CD4-positive, alpha-beta memory T cell (primary cell): ENCODE data around the gene FANCE. TPM values are rescaled to one million over a fixed set of nuclear protein-coding genes. Genes with fewer than 3 reads are reported as not detected.

Experiments
- CTCF ChIA-PET: fragments of 350-600 bp; sonication (Branson Sonifier 250); formaldehyde crosslinking; loops from one replicate; lab custom pipeline; 2021; ENCODE audit warnings: inconsistent platforms; ENCODE audit not compliant: partially characterized antibody; lab: Charles Lee
- POLR2A ChIA-PET: fragments of 350-600 bp; sonication (Branson Sonifier 250); formaldehyde crosslinking; loops from one replicate; lab custom pipeline; 2021; ENCODE audit not compliant: partially characterized antibody; lab: Charles Lee
- DNase-seq, 5 donors: peaks; one replicate each; pipeline versions ENCODE4 v3.0.0 to v3.0.0-alpha.2; 2020 to 2022; ENCODE audit warnings: mixed read lengths in 1 of 5
- H3K27ac ChIP-seq: one replicate; pipeline ENCODE4 v1.7.0; 2013; ENCODE audit warnings: low read depth, low read length
- H3K27me3 ChIP-seq: 2 replicates; pipeline ENCODE4 v1.7.0; 2013; ENCODE audit warnings: mild to moderate bottlenecking, low read length, moderate library complexity; ENCODE audit not compliant: insufficient read depth
- H3K36me3 ChIP-seq: 2 replicates; pipeline ENCODE4 v1.7.0; 2013; ENCODE audit warnings: mild to moderate bottlenecking, low read length, moderate library complexity; ENCODE audit not compliant: insufficient read depth
- H3K4me1 ChIP-seq: 2 replicates; pipeline ENCODE4 v1.7.0; 2013; ENCODE audit warnings: mild to moderate bottlenecking, low read length, moderate library complexity; ENCODE audit not compliant: insufficient read depth
- H3K4me3 ChIP-seq, 2 donors: one replicate each; pipeline ENCODE4 v1.7.0; 2013; ENCODE audit warnings: low read length in 2 of 2, mild to moderate bottlenecking in 1 of 2
- H3K9me3 ChIP-seq, 2 donors: one replicate each; pipeline ENCODE4 v1.7.0; 2013; ENCODE audit warnings: low read length in 2 of 2, control low read depth in 1 of 2; ENCODE audit not compliant: control insufficient read depth in 1 of 2
- H3K27ac Mint-ChIP-seq, 7 donors: one replicate each; pipeline ENCODE4 v1.8.0; 2020 to 2021; ENCODE audit warnings: mixed read lengths in 7 of 7, mild to moderate bottlenecking in 6 of 7, inconsistent platforms in 3 of 7, moderate library complexity in 3 of 7
- H3K27me3 Mint-ChIP-seq, 2 donors: one replicate each; pipeline ENCODE4 v1.8.0; 2020 to 2021; ENCODE audit warnings: mixed read lengths in 2 of 2
- H3K36me3 Mint-ChIP-seq, 2 donors: one replicate each; pipeline ENCODE4 v1.8.0; 2020 to 2021; ENCODE audit warnings: mixed read lengths in 2 of 2, inconsistent platforms in 1 of 2, mild to moderate bottlenecking in 1 of 2
- H3K4me1 Mint-ChIP-seq, 4 donors: one replicate each; pipeline ENCODE4 v1.8.0; 2020 to 2021; ENCODE audit warnings: mixed read lengths in 4 of 4, mild to moderate bottlenecking in 1 of 4
- H3K4me3 Mint-ChIP-seq, 8 donors: one replicate each; pipeline ENCODE4 v1.8.0; 2020 to 2021; ENCODE audit warnings: mixed read lengths in 8 of 8, mild to moderate bottlenecking in 7 of 8, moderate library complexity in 6 of 8, inconsistent platforms in 3 of 8
- H3K9me3 Mint-ChIP-seq, 8 donors: one replicate each; pipeline ENCODE4 v1.8.0; 2020 to 2021; ENCODE audit warnings: mixed read lengths in 8 of 8, mild to moderate bottlenecking in 5 of 8, inconsistent platforms in 3 of 8, moderate library complexity in 1 of 8
- intact Hi-C: fragments of 100-400 bp; cut with micrococcal nuclease; formaldehyde crosslinking; loops from one replicate; pipeline ENCODE4 v1.15.1; 2023
- polyA plus RNA-seq, 2 donors: library from polyadenylated mRNA; unstranded; fragments of 300-500 nt; fragmentation: Illumina TruSeq; gene quantifications; one replicate each; pipeline ENCODE4 v1.2.3, GENCODE V29; 2021
- total RNA-seq, 2 experiments: library from RNA; stranded (reverse); gene quantifications; one replicate each; pipeline ENCODE4 v1.2.3, GENCODE V29; 2021

The FANCE gene
- total and polyA plus RNA-seq, 4 experiments from 2014 or later, result 5.4 to 9.0 (median 7.9) TPM

DNA sequence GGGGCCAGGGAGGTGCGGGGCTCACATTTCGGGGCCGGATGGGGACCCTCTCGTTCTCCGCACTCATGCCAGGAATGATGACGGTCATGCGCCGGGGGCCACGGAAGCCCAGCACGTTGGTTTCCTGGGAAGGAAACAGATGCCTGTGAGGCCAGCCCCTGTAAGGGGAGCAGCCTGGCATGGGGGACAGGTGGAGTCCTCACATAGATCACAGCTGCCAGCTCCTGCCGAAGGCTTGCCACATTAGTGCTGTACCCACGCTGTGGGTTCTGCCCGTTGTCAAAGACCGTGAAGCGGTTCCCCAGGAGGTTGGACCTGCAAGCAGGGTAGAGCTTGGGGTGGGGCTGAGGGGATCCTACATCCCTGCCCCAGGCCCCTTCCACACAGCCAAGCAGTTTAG, 51.4 kb downstream of the FANCE start:
- Histone ChIP-seq H3K27me3 (no peaks in the 10 kb centered on the region), H3K4me1 (peaks cover 2% of the 10 kb centered on the region), H3K27ac (no peak overlapping the region), H3K36me3 (no peaks in the 10 kb centered on the region), H3K9me3 (no peaks in the 10 kb centered on the region), H3K4me3 (no peak overlapping the region)
- intact Hi-C loops, result no loop called here
- H3K27ac Mint-ChIP-seq, result no peak overlapping the region
- no peak for DNase-seq
- POLR2A ChIA-PET, result no interaction called here
- H3K4me1 Mint-ChIP-seq, result peaks cover 2 to 4% (median 3%) of the 10 kb centered on the region in 4 donors
- H3K36me3 Mint-ChIP-seq, result no peaks in the 10 kb centered on the region
- CTCF ChIA-PET, result no interaction called here
- H3K27me3 Mint-ChIP-seq, result peaks cover 7 to 22% of the 10 kb centered on the region in 2 donors
- peaks cover 0 to 1% (median 0%) of the 10 kb centered on the region in 8 donors for H3K9me3 Mint-ChIP-seq
- no peak overlapping the region for H3K4me3 Mint-ChIP-seq

DNA sequence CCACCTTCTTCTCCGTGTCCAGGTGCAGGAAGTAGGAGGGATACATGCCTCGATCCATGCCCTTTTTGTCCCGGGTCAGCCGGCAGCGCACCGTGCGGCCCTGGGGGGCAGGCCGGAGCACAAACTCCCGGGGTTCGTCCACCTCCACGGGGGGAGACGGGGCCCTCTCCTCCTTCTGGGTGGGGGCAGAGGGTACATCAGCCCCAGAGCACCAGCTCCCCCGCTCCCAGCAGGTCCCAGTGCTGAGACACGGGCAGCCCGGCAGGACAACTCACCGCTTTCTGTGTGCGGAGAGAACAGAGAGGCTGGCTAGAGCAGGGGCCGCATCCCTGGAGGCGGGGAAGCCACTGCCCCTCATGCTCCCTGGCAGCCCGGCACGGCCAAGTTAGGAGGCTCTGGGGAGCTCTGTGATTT, 53.9 kb downstream of the FANCE start:
- DNase-seq, result no peak
- ChIA-PET POLR2A (interaction anchor here (1.3 kb wide), 1 partner anchor 21 kb away, joined by 3 read pairs; no protein-coding TSS in a partner anchor), CTCF (interaction anchor here (0.7 kb wide), 1 partner anchor 18 kb away, joined by 3 read pairs; no protein-coding TSS in a partner anchor)
- Mint-ChIP-seq H3K27ac (no peak overlapping the region), H3K36me3 (no peaks in the 10 kb centered on the region), H3K4me1 (no peaks in the 10 kb centered on the region), H3K4me3 (no peak overlapping the region), H3K27me3 (peaks cover 4 to 11% of the 10 kb centered on the region in 2 donors), H3K9me3 (peaks cover 0 to 1% (median 0%) of the 10 kb centered on the region in 8 donors)
- Histone ChIP-seq H3K4me1 (no peaks in the 10 kb centered on the region), H3K4me3 (no peak overlapping the region), H3K9me3 (no peaks in the 10 kb centered on the region), H3K27ac (no peak overlapping the region), H3K27me3 (peaks cover 1% of the 10 kb centered on the region), H3K36me3 (no peaks in the 10 kb centered on the region)
- intact Hi-C loops, result no loop called here

GRCh38 chr6:35506536-35506935, 54.4 kb downstream of the FANCE start:
- Mint-ChIP-seq H3K27me3 (peaks cover 7 to 12% of the 10 kb centered on the region in 2 donors), H3K9me3 (peaks cover 0 to 1% (median 0%) of the 10 kb centered on the region in 8 donors), H3K36me3 (no peaks in the 10 kb centered on the region), H3K4me1 (no peaks in the 10 kb centered on the region), H3K27ac (no peak overlapping the region), H3K4me3 (no peak overlapping the region)
- POLR2A ChIA-PET, result interaction anchor here (1.3 kb wide), 1 partner anchor 22 kb away, joined by 3 read pairs; no protein-coding TSS in a partner anchor
- peaks cover 6% of the 10 kb centered on the region for H3K27me3 ChIP-seq
- intact Hi-C loops, result no loop called here
- no peaks in the 10 kb centered on the region for H3K36me3 ChIP-seq
- no peak for DNase-seq
- no peak overlapping the region for H3K4me3 ChIP-seq
- CTCF ChIA-PET, result no interaction called here
- H3K9me3 ChIP-seq, result no peaks in the 10 kb centered on the region
- no peak overlapping the region for H3K27ac ChIP-seq
- H3K4me1 ChIP-seq, result no peaks in the 10 kb centered on the region

DNA sequence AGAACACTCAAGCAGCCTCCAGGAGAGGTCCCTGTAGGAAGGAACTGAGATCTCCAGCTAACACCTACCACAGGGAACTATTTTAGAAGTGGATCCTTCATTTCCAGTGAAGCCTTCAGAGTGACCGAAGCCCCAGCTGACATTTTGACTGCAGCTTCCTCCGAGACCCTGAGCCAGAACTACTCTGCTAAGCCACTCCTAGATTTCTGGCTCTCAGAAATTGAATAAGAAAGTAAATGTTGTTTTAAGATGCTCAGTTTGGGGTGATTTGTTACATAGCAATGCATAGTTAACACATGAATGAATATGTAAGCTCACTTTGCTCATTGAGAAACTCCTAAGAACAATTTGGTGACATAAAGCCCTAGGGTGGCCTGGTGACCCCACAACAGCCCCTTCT, 55.1 kb downstream of the FANCE start:
- Mint-ChIP-seq H3K27ac (no peak overlapping the region), H3K4me3 (no peak overlapping the region), H3K27me3 (peaks cover 6 to 8% of the 10 kb centered on the region in 2 donors), H3K9me3 (peaks cover 0 to 1% (median 0%) of the 10 kb centered on the region in 8 donors), H3K36me3 (no peaks in the 10 kb centered on the region), H3K4me1 (peaks cover 0 to under 1% (median 0%) of the 10 kb centered on the region in 4 donors)
- POLR2A ChIA-PET, result interaction anchor here (0.6 kb wide), 1 partner anchor 262 kb away, joined by 3 read pairs; no protein-coding TSS in a partner anchor
- Histone ChIP-seq H3K4me3 (no peak overlapping the region), H3K4me1 (no peaks in the 10 kb centered on the region), H3K27me3 (peaks cover 6% of the 10 kb centered on the region), H3K36me3 (no peaks in the 10 kb centered on the region), H3K27ac (no peak overlapping the region), H3K9me3 (no peaks in the 10 kb centered on the region)
- intact Hi-C loops, result no loop called here
- CTCF ChIA-PET, result interaction anchor here (1.0 kb wide), 1 partner anchor 45 kb away, joined by 4 read pairs; no protein-coding TSS in a partner anchor
- no peak for DNase-seq

GRCh38 chr6:35508027-35508426, 55.9 kb downstream of the FANCE start:
- intact Hi-C loops, result no loop called here
- DNase-seq, result no peak
- Mint-ChIP-seq H3K4me1 (peaks cover 0 to 1% (median 0%) of the 10 kb centered on the region in 4 donors), H3K27me3 (peaks cover 4 to 8% of the 10 kb centered on the region in 2 donors), H3K27ac (no peak overlapping the region), H3K36me3 (no peaks in the 10 kb centered on the region), H3K9me3 (no peaks in the 10 kb centered on the region), H3K4me3 (no peak overlapping the region)
- no peak overlapping the region for H3K4me3 ChIP-seq
- no peaks in the 10 kb centered on the region for H3K4me1 ChIP-seq
- H3K36me3 ChIP-seq, result no peaks in the 10 kb centered on the region
- no peaks in the 10 kb centered on the region for H3K9me3 ChIP-seq
- H3K27me3 ChIP-seq, result peaks cover 6% of the 10 kb centered on the region
- H3K27ac ChIP-seq, result no peak overlapping the region
- CTCF ChIA-PET, result interaction anchor here (0.9 to 1.3 kb wide), 3 partner anchors 14 to 44 kb away, joined by 3 to 4 read pairs (median 4); partner anchors contain the start of gene RPL10A
- POLR2A ChIA-PET, result no interaction called here

DNA sequence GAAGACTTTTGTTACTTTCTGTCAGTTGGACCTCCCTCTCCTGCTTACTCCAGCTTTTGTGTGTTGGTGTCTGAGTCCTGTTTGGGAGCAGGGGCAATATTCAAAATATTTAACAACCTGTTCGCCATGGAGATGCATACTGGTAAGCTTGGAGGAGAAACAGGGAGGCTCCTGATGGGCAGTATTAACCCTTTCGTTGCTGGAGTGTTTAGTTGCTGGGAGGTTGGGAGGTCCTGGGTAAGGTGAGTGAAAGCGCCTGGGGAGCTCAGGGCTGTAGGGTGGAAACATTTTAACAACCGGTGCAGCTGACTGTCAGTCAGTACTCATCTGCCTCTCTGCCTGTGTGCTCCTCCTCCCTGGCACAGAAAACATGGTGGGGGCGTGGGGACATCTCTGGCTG, 56.4 kb downstream of the FANCE start:
- H3K4me1 Mint-ChIP-seq, result peaks cover 0 to 1% (median 0%) of the 10 kb centered on the region in 4 donors
- H3K4me3 ChIP-seq, result no peak overlapping the region
- no peak overlapping the region for H3K4me3 Mint-ChIP-seq
- H3K27me3 Mint-ChIP-seq, result peaks cover 4 to 5% of the 10 kb centered on the region in 2 donors
- no peaks in the 10 kb centered on the region for H3K36me3 ChIP-seq
- no peak overlapping the region for H3K27ac Mint-ChIP-seq
- ChIA-PET CTCF (interaction anchor here (0.9 to 1.3 kb wide), 2 partner anchors 14 to 40 kb away, joined by 3 to 4 read pairs; partner anchors contain the start of gene RPL10A), POLR2A (no interaction called here)
- H3K36me3 Mint-ChIP-seq, result no peaks in the 10 kb centered on the region
- no peaks in the 10 kb centered on the region for H3K9me3 Mint-ChIP-seq
- H3K27me3 ChIP-seq, result peaks cover 6% of the 10 kb centered on the region
- H3K4me1 ChIP-seq, result no peaks in the 10 kb centered on the region
- H3K27ac ChIP-seq, result no peak overlapping the region
- DNase-seq, result no peak
- H3K9me3 ChIP-seq, result no peaks in the 10 kb centered on the region
- intact Hi-C loops, result no loop called here

GRCh38 chr6:35510916-35511561, 58.9 kb downstream of the FANCE start:
- Histone ChIP-seq H3K4me3 (no peak overlapping the region), H3K36me3 (no peaks in the 10 kb centered on the region), H3K9me3 (no peaks in the 10 kb centered on the region), H3K4me1 (no peaks in the 10 kb centered on the region), H3K27me3 (peaks cover 6% of the 10 kb centered on the region), H3K27ac (no peak overlapping the region)
- DNase-seq, result no peak
- ChIA-PET POLR2A (no interaction called here), CTCF (interaction anchor here (2.0 kb wide), 1 partner anchor 12 kb away, joined by 10 read pairs; no protein-coding TSS in a partner anchor)
- intact Hi-C loops, result no loop called here
- H3K27me3 Mint-ChIP-seq, result peaks cover 4 to 5% of the 10 kb centered on the region in 2 donors
- peak overlapping the region in 1 of 7 donors; percentile 18 for H3K27ac Mint-ChIP-seq
- H3K9me3 Mint-ChIP-seq, result no peaks in the 10 kb centered on the region
- H3K4me3 Mint-ChIP-seq, result no peak overlapping the region
- H3K4me1 Mint-ChIP-seq, result peaks cover 0 to 1% (median 0%) of the 10 kb centered on the region in 4 donors
- no peaks in the 10 kb centered on the region for H3K36me3 Mint-ChIP-seq
